GM12891 (cell line): ENCODE results near the gene CGRRF1.

Experiments
- POLR2A ChIP-seq: IDR thresholded peaks from 2 replicates; pipeline ENCODE4 v1.6.1; 2011; ENCODE audit warnings: low read depth, low read length, control low read depth
- POLR2AphosphoS5 ChIP-seq: IDR thresholded peaks from 2 replicates; pipeline ENCODE4 v1.6.1; 2011; ENCODE audit warnings: low read depth, low read length, control low read depth
- POU2F2 ChIP-seq: IDR thresholded peaks from 2 replicates; pipeline ENCODE4 v1.6.1; 2011; ENCODE audit warnings: low read depth, mild to moderate bottlenecking, control low read depth, low read length, moderate library complexity
- SPI1 ChIP-seq: IDR thresholded peaks from 2 replicates; pipeline ENCODE4 v1.6.1; 2011; ENCODE audit warnings: low read depth, low read length, control low read depth
- TAF1 ChIP-seq: IDR thresholded peaks from 2 replicates; pipeline ENCODE4 v1.6.1; 2011; ENCODE audit warnings: low read depth, low read length, control low read depth

DNA sequence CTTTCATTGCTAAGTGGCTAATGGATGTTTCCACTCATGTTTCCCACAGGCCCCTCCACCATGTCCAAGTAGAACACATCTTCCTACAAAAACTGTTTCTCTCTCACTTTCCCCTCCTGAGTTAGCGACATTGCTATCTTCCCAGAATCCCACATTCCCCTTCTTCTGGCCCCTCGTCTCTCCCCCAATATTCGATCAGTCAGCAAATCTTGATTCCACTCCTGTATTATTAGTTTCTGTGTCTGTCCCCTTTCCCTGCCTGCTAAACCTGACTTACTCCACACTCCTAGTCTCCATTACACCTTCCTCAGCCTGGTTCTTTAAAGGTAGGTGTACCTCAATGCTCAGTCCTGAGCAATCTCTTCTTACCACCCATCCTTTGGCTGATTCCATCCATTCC, 37.9 kb downstream of the CGRRF1 start:
- TF ChIP-seq POLR2A (no peak), POLR2AphosphoS5 (no peak), SPI1 (no peak), TAF1 (no peak), POU2F2 (no peak)
